ENCODE data around the gene UBE2Q1.

UBE2Q1 gene

GRCh38 chr1:154582885-154583284 is 24.4 kb upstream of the UBE2Q1 start:
- Histone ChIP-seq H2BK15ac (replicated peaks; ENCODE audit: low read depth) (no peak overlapping the region), H2AK5ac (ENCODE audit: low read length) (no peak overlapping the region), H2BK5ac (ENCODE audit: low read length) (no peak overlapping the region), H3K56ac (ENCODE audit: low read length) (no peak overlapping the region), H3K79me2 (ENCODE audit: control insufficient read depth, insufficient read depth, low read length) (no peaks in the 10 kb centered on the region), H3K4me3 (ENCODE audit: low read length) (no peak overlapping the region), H2BK120ac (ENCODE audit: low read depth, low read length) (no peak overlapping the region), H3K4me1 (ENCODE audit: control insufficient read depth, low read depth, low read length) (no peaks in the 10 kb centered on the region), H3K36me3 (ENCODE audit: control insufficient read depth, insufficient read depth, low read length) (peaks cover 26% of the 10 kb centered on the region), H3K79me1 (ENCODE audit: low read length) (no peaks in the 10 kb centered on the region), H3K4ac (ENCODE audit: low read depth, low read length) (no peak overlapping the region), H3K23ac (ENCODE audit: low read length) (no peak overlapping the region), H3K9ac (ENCODE audit: low read length) (no peak overlapping the region), H4K8ac (ENCODE audit: low read depth, low read length) (no peak overlapping the region), H3K27me3 (ENCODE audit: insufficient read depth, low read length, poor library complexity) (no peaks in the 10 kb centered on the region), H4K5ac (ENCODE audit: low read length) (no peak overlapping the region), H3K4me2 (ENCODE audit: low read length) (no peak overlapping the region), H3K27ac (ENCODE audit: low read depth, low read length) (no peak overlapping the region), H3K18ac (ENCODE audit: low read length) (no peak overlapping the region)
- no CpG with 5 or more reads among the region's 6 CpGs for WGBS (ENCODE audit: extremely low coverage, insufficient coverage, low lambda C conversion rate)
- DNase-seq: no peak

- Histone ChIP-seq H3K79me1 (ENCODE audit: low read length) (no peaks in the 10 kb centered on the region), H3K56ac (ENCODE audit: low read length) (no peak overlapping the region), H3K4me3 (ENCODE audit: low read length) (no peak overlapping the region), H2AK5ac (ENCODE audit: low read length) (no peak overlapping the region), H3K79me2 (ENCODE audit: control insufficient read depth, insufficient read depth, low read length) (no peaks in the 10 kb centered on the region), H3K23ac (ENCODE audit: low read length) (no peak overlapping the region), H3K4me1 (ENCODE audit: control insufficient read depth, low read depth, low read length) (no peaks in the 10 kb centered on the region), H3K4me2 (ENCODE audit: low read length) (no peak overlapping the region), H3K27me3 (ENCODE audit: insufficient read depth, low read length, poor library complexity) (no peaks in the 10 kb centered on the region), H3K9ac (ENCODE audit: low read length) (no peak overlapping the region), H2BK5ac (ENCODE audit: low read length) (no peak overlapping the region), H3K27ac (ENCODE audit: low read depth, low read length) (no peak overlapping the region), H2BK15ac (replicated peaks; ENCODE audit: low read depth) (no peak overlapping the region), H4K5ac (ENCODE audit: low read length) (no peak overlapping the region), H4K8ac (ENCODE audit: low read depth, low read length) (no peak overlapping the region), H3K18ac (ENCODE audit: low read length) (no peak overlapping the region), H2BK120ac (ENCODE audit: low read depth, low read length) (no peak overlapping the region), H3K36me3 (ENCODE audit: control insufficient read depth, insufficient read depth, low read length) (peaks cover 23% of the 10 kb centered on the region), H3K4ac (ENCODE audit: low read depth, low read length) (no peak overlapping the region)
- no peak for DNase-seq
- WGBS (ENCODE audit: extremely low coverage, insufficient coverage, low lambda C conversion rate): no CpG with 5 or more reads among the region's 3 CpGs
These were observed 23.3 kb upstream of the UBE2Q1 start for GRCh38 chr1:154581766-154582165.

GRCh38 chr1:154579374-154579773 is 20.9 kb upstream of the UBE2Q1 start:
- Histone ChIP-seq H3K27ac (ENCODE audit: low read depth, low read length) (no peak overlapping the region), H3K36me3 (ENCODE audit: control insufficient read depth, insufficient read depth, low read length) (peaks cover 11% of the 10 kb centered on the region), H3K9ac (ENCODE audit: low read length) (no peak overlapping the region), H4K8ac (ENCODE audit: low read depth, low read length) (no peak overlapping the region), H3K4me3 (ENCODE audit: low read length) (no peak overlapping the region), H4K5ac (ENCODE audit: low read length) (no peak overlapping the region), H2BK15ac (replicated peaks; ENCODE audit: low read depth) (no peak overlapping the region), H3K27me3 (ENCODE audit: insufficient read depth, low read length, poor library complexity) (no peaks in the 10 kb centered on the region), H3K4me1 (ENCODE audit: control insufficient read depth, low read depth, low read length) (no peaks in the 10 kb centered on the region), H3K79me2 (ENCODE audit: control insufficient read depth, insufficient read depth, low read length) (no peaks in the 10 kb centered on the region), H3K56ac (ENCODE audit: low read length) (no peak overlapping the region), H3K23ac (ENCODE audit: low read length) (no peak overlapping the region), H3K4me2 (ENCODE audit: low read length) (no peak overlapping the region), H2AK5ac (ENCODE audit: low read length) (no peak overlapping the region), H3K18ac (ENCODE audit: low read length) (no peak overlapping the region), H2BK120ac (ENCODE audit: low read depth, low read length) (no peak overlapping the region), H2BK5ac (ENCODE audit: low read length) (no peak overlapping the region), H3K79me1 (ENCODE audit: low read length) (no peaks in the 10 kb centered on the region), H3K4ac (ENCODE audit: low read depth, low read length) (no peak overlapping the region)
- no peak for DNase-seq
- no CpG with 5 or more reads among the region's 8 CpGs for WGBS (ENCODE audit: extremely low coverage, insufficient coverage, low lambda C conversion rate)

GRCh38 chr1:154578058-154578418 is 19.6 kb upstream of the UBE2Q1 start:
- no peak overlapping the region for H3K4me3 ChIP-seq (ENCODE audit: low read length)
- H3K27ac ChIP-seq (ENCODE audit: low read depth, low read length): no peak overlapping the region
- H3K79me2 ChIP-seq (ENCODE audit: control insufficient read depth, insufficient read depth, low read length): no peaks in the 10 kb centered on the region
- H3K4ac ChIP-seq (ENCODE audit: low read depth, low read length): no peak overlapping the region
- H2BK5ac ChIP-seq (ENCODE audit: low read length): no peak overlapping the region
- H4K5ac ChIP-seq (ENCODE audit: low read length): no peak overlapping the region
- no CpG with 5 or more reads among the region's 6 CpGs for WGBS (ENCODE audit: extremely low coverage, insufficient coverage, low lambda C conversion rate)
- H2BK15ac ChIP-seq (replicated peaks; ENCODE audit: low read depth): no peak overlapping the region
- H3K36me3 ChIP-seq (ENCODE audit: control insufficient read depth, insufficient read depth, low read length): peaks cover 10% of the 10 kb centered on the region
- H2AK5ac ChIP-seq (ENCODE audit: low read length): no peak overlapping the region
- no peak overlapping the region for H2BK120ac ChIP-seq (ENCODE audit: low read depth, low read length)
- H4K8ac ChIP-seq (ENCODE audit: low read depth, low read length): no peak overlapping the region
- H3K9ac ChIP-seq (ENCODE audit: low read length): no peak overlapping the region
- H3K23ac ChIP-seq (ENCODE audit: low read length): no peak overlapping the region
- H3K4me1 ChIP-seq (ENCODE audit: control insufficient read depth, low read depth, low read length): no peaks in the 10 kb centered on the region
- H3K18ac ChIP-seq (ENCODE audit: low read length): no peak overlapping the region
- no peaks in the 10 kb centered on the region for H3K79me1 ChIP-seq (ENCODE audit: low read length)
- no peak overlapping the region for H3K4me2 ChIP-seq (ENCODE audit: low read length)
- H3K56ac ChIP-seq (ENCODE audit: low read length): no peak overlapping the region
- H3K27me3 ChIP-seq (ENCODE audit: insufficient read depth, low read length, poor library complexity): no peaks in the 10 kb centered on the region
- DNase-seq: no peak

- Histone ChIP-seq H3K4me2 (ENCODE audit: low read length) (no peak overlapping the region), H3K56ac (ENCODE audit: low read length) (no peak overlapping the region), H3K27ac (ENCODE audit: low read depth, low read length) (no peak overlapping the region), H3K79me2 (ENCODE audit: control insufficient read depth, insufficient read depth, low read length) (no peaks in the 10 kb centered on the region), H3K18ac (ENCODE audit: low read length) (no peak overlapping the region), H3K79me1 (ENCODE audit: low read length) (no peaks in the 10 kb centered on the region), H2BK5ac (ENCODE audit: low read length) (no peak overlapping the region), H2AK5ac (ENCODE audit: low read length) (no peak overlapping the region), H3K23ac (ENCODE audit: low read length) (no peak overlapping the region), H3K4me1 (ENCODE audit: control insufficient read depth, low read depth, low read length) (no peaks in the 10 kb centered on the region), H3K36me3 (ENCODE audit: control insufficient read depth, insufficient read depth, low read length) (peaks cover 7% of the 10 kb centered on the region), H3K9ac (ENCODE audit: low read length) (no peak overlapping the region), H2BK120ac (ENCODE audit: low read depth, low read length) (no peak overlapping the region), H4K5ac (ENCODE audit: low read length) (no peak overlapping the region), H3K4me3 (ENCODE audit: low read length) (no peak overlapping the region), H2BK15ac (replicated peaks; ENCODE audit: low read depth) (no peak overlapping the region), H3K27me3 (ENCODE audit: insufficient read depth, low read length, poor library complexity) (no peaks in the 10 kb centered on the region), H4K8ac (ENCODE audit: low read depth, low read length) (no peak overlapping the region), H3K4ac (ENCODE audit: low read depth, low read length) (no peak overlapping the region)
- no CpG with 5 or more reads among the region's 7 CpGs for WGBS (ENCODE audit: extremely low coverage, insufficient coverage, low lambda C conversion rate)
- no peak for DNase-seq
These were observed 19.0 kb upstream of the UBE2Q1 start for GRCh38 chr1:154577346-154578057.

GRCh38 chr1:154575951-154576566 is 17.6 kb upstream of the UBE2Q1 start:
- H4K8ac ChIP-seq (ENCODE audit: low read depth, low read length): no peak overlapping the region
- H3K18ac ChIP-seq (ENCODE audit: low read length): no peak overlapping the region
- no peak overlapping the region for H2BK5ac ChIP-seq (ENCODE audit: low read length)
- H3K27ac ChIP-seq (ENCODE audit: low read depth, low read length): no peak overlapping the region
- H2AK5ac ChIP-seq (ENCODE audit: low read length): no peak overlapping the region
- H3K4me3 ChIP-seq (ENCODE audit: low read length): no peak overlapping the region
- no peak overlapping the region for H2BK120ac ChIP-seq (ENCODE audit: low read depth, low read length)
- H2BK15ac ChIP-seq (replicated peaks; ENCODE audit: low read depth): no peak overlapping the region
- H3K4me2 ChIP-seq (ENCODE audit: low read length): no peak overlapping the region
- H3K9ac ChIP-seq (ENCODE audit: low read length): no peak overlapping the region
- no peaks in the 10 kb centered on the region for H3K79me2 ChIP-seq (ENCODE audit: control insufficient read depth, insufficient read depth, low read length)
- peaks cover 7% of the 10 kb centered on the region for H3K36me3 ChIP-seq (ENCODE audit: control insufficient read depth, insufficient read depth, low read length)
- H3K23ac ChIP-seq (ENCODE audit: low read length): no peak overlapping the region
- no peaks in the 10 kb centered on the region for H3K27me3 ChIP-seq (ENCODE audit: insufficient read depth, low read length, poor library complexity)
- DNase-seq: no peak
- WGBS (ENCODE audit: extremely low coverage, insufficient coverage, low lambda C conversion rate): no CpG with 5 or more reads among the region's 8 CpGs
- H3K4me1 ChIP-seq (ENCODE audit: control insufficient read depth, low read depth, low read length): no peaks in the 10 kb centered on the region
- H3K56ac ChIP-seq (ENCODE audit: low read length): no peak overlapping the region
- no peak overlapping the region for H3K4ac ChIP-seq (ENCODE audit: low read depth, low read length)
- H3K79me1 ChIP-seq (ENCODE audit: low read length): no peaks in the 10 kb centered on the region
- H4K5ac ChIP-seq (ENCODE audit: low read length): no peak overlapping the region

Data from mesendoderm (in vitro differentiated cells).